ENCODE measurements around the gene PAN2. TPM values are rescaled to one million over a fixed set of nuclear protein-coding genes. Genes with fewer than 3 reads are reported as not detected.

Gene PAN2
- total and polyA plus RNA-seq, 10 of the 15 experiments (the other 5 are each of a cell fraction or from before 2014, with no cell fraction given), result 14.4 to 61.8 (median 34.9) TPM

DNA sequence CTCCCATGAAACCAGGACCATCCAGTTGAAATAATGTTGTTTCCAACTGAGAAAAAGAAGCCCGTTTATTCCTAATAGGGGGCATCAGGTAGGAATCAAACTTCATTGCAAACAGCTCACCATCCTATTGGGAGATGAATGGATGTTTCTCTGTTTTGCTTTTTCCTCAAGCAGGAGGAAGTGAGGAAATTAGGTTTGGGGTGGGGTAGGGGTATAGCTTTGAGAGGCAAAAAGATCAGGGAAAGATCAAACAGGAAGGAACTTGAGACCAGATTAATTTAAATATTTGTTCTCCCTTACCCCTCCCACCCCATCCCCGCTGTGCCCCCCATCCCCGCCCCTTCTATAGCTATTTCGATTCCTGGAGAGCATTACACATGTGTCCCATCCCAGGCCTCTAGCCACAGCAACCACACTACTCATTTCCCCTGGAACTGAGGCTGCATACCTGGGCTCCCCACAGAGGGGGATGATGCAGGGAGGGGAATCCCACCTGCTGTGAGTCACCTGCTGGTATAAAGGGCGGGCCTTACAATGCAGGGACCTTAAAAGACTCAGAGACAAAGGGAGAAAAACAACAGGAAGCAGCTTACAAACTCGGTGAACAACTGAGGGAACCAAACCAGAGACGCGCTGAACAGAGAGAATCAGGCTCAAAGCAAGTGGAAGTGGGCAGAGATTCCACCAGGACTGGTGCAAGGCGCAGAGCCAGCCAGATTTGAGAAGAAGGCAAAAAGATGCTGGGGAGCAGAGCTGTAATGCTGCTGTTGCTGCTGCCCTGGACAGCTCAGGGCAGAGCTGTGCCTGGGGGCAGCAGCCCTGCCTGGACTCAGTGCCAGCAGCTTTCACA lies 4.7 kb upstream of the PAN2 start, which contains the start of gene IL23A (continued):
- TF ChIP-seq, protein P1, sequence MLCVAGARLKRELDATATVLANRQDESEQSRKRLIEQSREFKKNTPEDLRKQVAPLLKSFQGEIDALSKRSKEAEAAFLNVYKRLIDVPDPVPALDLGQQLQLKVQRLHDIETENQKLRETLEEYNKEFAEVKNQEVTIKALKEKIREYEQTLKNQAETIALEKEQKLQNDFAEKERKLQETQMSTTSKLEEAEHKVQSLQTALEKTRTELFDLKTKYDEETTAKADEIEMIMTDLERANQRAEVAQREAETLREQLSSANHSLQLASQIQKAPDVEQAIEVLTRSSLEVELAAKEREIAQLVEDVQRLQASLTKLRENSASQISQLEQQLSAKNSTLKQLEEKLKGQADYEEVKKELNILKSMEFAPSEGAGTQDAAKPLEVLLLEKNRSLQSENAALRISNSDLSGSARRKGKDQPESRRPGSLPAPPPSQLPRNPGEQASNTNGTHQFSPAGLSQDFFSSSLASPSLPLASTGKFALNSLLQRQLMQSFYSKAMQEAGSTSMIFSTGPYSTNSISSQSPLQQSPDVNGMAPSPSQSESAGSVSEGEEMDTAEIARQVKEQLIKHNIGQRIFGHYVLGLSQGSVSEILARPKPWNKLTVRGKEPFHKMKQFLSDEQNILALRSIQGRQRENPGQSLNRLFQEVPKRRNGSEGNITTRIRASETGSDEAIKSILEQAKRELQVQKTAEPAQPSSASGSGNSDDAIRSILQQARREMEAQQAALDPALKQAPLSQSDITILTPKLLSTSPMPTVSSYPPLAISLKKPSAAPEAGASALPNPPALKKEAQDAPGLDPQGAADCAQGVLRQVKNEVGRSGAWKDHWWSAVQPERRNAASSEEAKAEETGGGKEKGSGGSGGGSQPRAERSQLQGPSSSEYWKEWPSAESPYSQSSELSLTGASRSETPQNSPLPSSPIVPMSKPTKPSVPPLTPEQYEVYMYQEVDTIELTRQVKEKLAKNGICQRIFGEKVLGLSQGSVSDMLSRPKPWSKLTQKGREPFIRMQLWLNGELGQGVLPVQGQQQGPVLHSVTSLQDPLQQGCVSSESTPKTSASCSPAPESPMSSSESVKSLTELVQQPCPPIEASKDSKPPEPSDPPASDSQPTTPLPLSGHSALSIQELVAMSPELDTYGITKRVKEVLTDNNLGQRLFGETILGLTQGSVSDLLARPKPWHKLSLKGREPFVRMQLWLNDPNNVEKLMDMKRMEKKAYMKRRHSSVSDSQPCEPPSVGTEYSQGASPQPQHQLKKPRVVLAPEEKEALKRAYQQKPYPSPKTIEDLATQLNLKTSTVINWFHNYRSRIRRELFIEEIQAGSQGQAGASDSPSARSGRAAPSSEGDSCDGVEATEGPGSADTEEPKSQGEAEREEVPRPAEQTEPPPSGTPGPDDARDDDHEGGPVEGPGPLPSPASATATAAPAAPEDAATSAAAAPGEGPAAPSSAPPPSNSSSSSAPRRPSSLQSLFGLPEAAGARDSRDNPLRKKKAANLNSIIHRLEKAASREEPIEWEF (IDR thresholded peaks at IDR 0.05; ENCODE audit: insufficient replicate concordance, low read depth, low read length), result no peak
- TF ChIP-seq NFYB (IDR thresholded peaks at IDR 0.05; ENCODE audit: insufficient read depth, low read depth, low read length), result no peak
- no peak for TF ChIP-seq SIN3A (IDR thresholded peaks at IDR 0.05; ENCODE audit: low read depth, low read length)
- TF ChIP-seq SP1 (IDR thresholded peaks at IDR 0.05; ENCODE audit: low read depth, low read length), result peak; percentile 24
- TF ChIP-seq EGR1 (IDR thresholded peaks at IDR 0.05; ENCODE audit: borderline replicate concordance in 1 of 2, low read depth in 2 of 2, low read length in 2 of 2), result 0 out of 3 replicates have a peak, but pooled peaks of 1 of the 2 experiments have one; percentile 8
- peak; percentile 43 to 47; a peak in 2 of 4 replicates for TF ChIP-seq IKZF2 (IDR thresholded peaks at IDR 0.05)
- TF ChIP-seq POLR2AphosphoS2 (IDR thresholded peaks at IDR 0.05; ENCODE audit: low read depth, low read length), result no peak
- TF ChIP-seq, protein P2, sequence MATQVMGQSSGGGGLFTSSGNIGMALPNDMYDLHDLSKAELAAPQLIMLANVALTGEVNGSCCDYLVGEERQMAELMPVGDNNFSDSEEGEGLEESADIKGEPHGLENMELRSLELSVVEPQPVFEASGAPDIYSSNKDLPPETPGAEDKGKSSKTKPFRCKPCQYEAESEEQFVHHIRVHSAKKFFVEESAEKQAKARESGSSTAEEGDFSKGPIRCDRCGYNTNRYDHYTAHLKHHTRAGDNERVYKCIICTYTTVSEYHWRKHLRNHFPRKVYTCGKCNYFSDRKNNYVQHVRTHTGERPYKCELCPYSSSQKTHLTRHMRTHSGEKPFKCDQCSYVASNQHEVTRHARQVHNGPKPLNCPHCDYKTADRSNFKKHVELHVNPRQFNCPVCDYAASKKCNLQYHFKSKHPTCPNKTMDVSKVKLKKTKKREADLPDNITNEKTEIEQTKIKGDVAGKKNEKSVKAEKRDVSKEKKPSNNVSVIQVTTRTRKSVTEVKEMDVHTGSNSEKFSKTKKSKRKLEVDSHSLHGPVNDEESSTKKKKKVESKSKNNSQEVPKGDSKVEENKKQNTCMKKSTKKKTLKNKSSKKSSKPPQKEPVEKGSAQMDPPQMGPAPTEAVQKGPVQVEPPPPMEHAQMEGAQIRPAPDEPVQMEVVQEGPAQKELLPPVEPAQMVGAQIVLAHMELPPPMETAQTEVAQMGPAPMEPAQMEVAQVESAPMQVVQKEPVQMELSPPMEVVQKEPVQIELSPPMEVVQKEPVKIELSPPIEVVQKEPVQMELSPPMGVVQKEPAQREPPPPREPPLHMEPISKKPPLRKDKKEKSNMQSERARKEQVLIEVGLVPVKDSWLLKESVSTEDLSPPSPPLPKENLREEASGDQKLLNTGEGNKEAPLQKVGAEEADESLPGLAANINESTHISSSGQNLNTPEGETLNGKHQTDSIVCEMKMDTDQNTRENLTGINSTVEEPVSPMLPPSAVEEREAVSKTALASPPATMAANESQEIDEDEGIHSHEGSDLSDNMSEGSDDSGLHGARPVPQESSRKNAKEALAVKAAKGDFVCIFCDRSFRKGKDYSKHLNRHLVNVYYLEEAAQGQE (IDR thresholded peaks at IDR 0.05; ENCODE audit: low read depth, low read length), result no peak
- TF ChIP-seq, protein P3, sequence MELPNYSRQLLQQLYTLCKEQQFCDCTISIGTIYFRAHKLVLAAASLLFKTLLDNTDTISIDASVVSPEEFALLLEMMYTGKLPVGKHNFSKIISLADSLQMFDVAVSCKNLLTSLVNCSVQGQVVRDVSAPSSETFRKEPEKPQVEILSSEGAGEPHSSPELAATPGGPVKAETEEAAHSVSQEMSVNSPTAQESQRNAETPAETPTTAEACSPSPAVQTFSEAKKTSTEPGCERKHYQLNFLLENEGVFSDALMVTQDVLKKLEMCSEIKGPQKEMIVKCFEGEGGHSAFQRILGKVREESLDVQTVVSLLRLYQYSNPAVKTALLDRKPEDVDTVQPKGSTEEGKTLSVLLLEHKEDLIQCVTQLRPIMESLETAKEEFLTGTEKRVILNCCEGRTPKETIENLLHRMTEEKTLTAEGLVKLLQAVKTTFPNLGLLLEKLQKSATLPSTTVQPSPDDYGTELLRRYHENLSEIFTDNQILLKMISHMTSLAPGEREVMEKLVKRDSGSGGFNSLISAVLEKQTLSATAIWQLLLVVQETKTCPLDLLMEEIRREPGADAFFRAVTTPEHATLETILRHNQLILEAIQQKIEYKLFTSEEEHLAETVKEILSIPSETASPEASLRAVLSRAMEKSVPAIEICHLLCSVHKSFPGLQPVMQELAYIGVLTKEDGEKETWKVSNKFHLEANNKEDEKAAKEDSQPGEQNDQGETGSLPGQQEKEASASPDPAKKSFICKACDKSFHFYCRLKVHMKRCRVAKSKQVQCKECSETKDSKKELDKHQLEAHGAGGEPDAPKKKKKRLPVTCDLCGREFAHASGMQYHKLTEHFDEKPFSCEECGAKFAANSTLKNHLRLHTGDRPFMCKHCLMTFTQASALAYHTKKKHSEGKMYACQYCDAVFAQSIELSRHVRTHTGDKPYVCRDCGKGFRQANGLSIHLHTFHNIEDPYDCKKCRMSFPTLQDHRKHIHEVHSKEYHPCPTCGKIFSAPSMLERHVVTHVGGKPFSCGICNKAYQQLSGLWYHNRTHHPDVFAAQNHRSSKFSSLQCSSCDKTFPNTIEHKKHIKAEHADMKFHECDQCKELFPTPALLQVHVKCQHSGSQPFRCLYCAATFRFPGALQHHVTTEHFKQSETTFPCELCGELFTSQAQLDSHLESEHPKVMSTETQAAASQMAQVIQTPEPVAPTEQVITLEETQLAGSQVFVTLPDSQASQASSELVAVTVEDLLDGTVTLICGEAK (IDR thresholded peaks at IDR 0.05; ENCODE audit: borderline replicate concordance), result no peak
- TF ChIP-seq, protein P4, sequence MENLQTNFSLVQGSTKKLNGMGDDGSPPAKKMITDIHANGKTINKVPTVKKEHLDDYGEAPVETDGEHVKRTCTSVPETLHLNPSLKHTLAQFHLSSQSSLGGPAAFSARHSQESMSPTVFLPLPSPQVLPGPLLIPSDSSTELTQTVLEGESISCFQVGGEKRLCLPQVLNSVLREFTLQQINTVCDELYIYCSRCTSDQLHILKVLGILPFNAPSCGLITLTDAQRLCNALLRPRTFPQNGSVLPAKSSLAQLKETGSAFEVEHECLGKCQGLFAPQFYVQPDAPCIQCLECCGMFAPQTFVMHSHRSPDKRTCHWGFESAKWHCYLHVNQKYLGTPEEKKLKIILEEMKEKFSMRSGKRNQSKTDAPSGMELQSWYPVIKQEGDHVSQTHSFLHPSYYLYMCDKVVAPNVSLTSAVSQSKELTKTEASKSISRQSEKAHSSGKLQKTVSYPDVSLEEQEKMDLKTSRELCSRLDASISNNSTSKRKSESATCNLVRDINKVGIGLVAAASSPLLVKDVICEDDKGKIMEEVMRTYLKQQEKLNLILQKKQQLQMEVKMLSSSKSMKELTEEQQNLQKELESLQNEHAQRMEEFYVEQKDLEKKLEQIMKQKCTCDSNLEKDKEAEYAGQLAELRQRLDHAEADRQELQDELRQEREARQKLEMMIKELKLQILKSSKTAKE (IDR thresholded peaks at IDR 0.05; ENCODE audit: low read depth, poor library complexity, severe bottlenecking), result no peak
- TF ChIP-seq PAX5 (IDR thresholded peaks at IDR 0.05; ENCODE audit: borderline replicate concordance, low read depth, low read length), result no peak
- no peak for TF ChIP-seq ZNF622 (IDR thresholded peaks at IDR 0.05)
